HG03103 (cell line): ENCODE measurements around the gene TESMIN.

Experiments used
- ATAC-seq: cut with Tn5 transposase; IDR thresholded peaks from one replicate; pipeline ENCODE4 v1.9.1; 2021; ENCODE audit warnings: low read depth; ENCODE audit not compliant: unreplicated experiment

TESMIN gene

GRCh38 chr11:68714060-68714856 lies 37.1 kb downstream of the TESMIN start:
- ATAC-seq = no peak

- no peak for ATAC-seq
Observed at GRCh38 chr11:68711114-68711513, 40.2 kb downstream of the TESMIN start.

- no peak for ATAC-seq
Observed at GRCh38 chr11:68710409-68710808, 40.9 kb downstream of the TESMIN start.

- no peak for ATAC-seq
Observed at GRCh38 chr11:68709062-68709461, 42.3 kb downstream of the TESMIN start.

GRCh38 chr11:68707527-68707926 lies 43.8 kb downstream of the TESMIN start:
- ATAC-seq = no peak

- ATAC-seq = no peak
Observed at GRCh38 chr11:68704887-68705286, 46.4 kb downstream of the TESMIN start.

GRCh38 chr11:68698993-68699392 lies 52.3 kb downstream of the TESMIN start:
- ATAC-seq = no peak

- ATAC-seq = no peak
Observed at GRCh38 chr11:68695531-68695930, 55.8 kb downstream of the TESMIN start.

- ATAC-seq = no peak
Observed at GRCh38 chr11:68694431-68695297, 56.7 kb downstream of the TESMIN start.

GRCh38 chr11:68693484-68693882 lies 57.8 kb downstream of the TESMIN start:
- no peak for ATAC-seq

- no peak for ATAC-seq
Observed at GRCh38 chr11:68692871-68693483, 58.3 kb downstream of the TESMIN start.

- no peak for ATAC-seq
Observed at GRCh38 chr11:68692115-68692514, 59.2 kb downstream of the TESMIN start.

- ATAC-seq = no peak
Observed at GRCh38 chr11:68691402-68691784, 59.9 kb downstream of the TESMIN start.

- no peak for ATAC-seq
Observed at GRCh38 chr11:68690671-68691401, 60.5 kb downstream of the TESMIN start.

GRCh38 chr11:68689737-68690625 lies 61.3 kb downstream of the TESMIN start:
- no peak for ATAC-seq

- no peak for ATAC-seq
Observed at GRCh38 chr11:68688881-68689280, 62.4 kb downstream of the TESMIN start.

GRCh38 chr11:68687986-68688385 lies 63.3 kb downstream of the TESMIN start:
- ATAC-seq = no peak

GRCh38 chr11:68687311-68687710 lies 64.0 kb downstream of the TESMIN start:
- ATAC-seq = no peak

- ATAC-seq = no peak
Observed at GRCh38 chr11:68686486-68686885, 64.8 kb downstream of the TESMIN start.
